Measurements from ENCODE around the gene SSTR4.

- TF ChIP-seq, protein P1, sequence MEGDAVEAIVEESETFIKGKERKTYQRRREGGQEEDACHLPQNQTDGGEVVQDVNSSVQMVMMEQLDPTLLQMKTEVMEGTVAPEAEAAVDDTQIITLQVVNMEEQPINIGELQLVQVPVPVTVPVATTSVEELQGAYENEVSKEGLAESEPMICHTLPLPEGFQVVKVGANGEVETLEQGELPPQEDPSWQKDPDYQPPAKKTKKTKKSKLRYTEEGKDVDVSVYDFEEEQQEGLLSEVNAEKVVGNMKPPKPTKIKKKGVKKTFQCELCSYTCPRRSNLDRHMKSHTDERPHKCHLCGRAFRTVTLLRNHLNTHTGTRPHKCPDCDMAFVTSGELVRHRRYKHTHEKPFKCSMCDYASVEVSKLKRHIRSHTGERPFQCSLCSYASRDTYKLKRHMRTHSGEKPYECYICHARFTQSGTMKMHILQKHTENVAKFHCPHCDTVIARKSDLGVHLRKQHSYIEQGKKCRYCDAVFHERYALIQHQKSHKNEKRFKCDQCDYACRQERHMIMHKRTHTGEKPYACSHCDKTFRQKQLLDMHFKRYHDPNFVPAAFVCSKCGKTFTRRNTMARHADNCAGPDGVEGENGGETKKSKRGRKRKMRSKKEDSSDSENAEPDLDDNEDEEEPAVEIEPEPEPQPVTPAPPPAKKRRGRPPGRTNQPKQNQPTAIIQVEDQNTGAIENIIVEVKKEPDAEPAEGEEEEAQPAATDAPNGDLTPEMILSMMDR (conservative IDR thresholded peaks at IDR 0.05; ENCODE audit: low read length), result no peak
- TF ChIP-seq EZH2phosphoT487 (IDR thresholded peaks at IDR 0.05; ENCODE audit: borderline replicate concordance, low read depth, low read length), result no peak
Observed at GRCh38 chr20:23047001-23047737, 12.1 kb downstream of the SSTR4 start.
